ENCODE measurements around the gene SFPQ.

SFPQ gene

DNA sequence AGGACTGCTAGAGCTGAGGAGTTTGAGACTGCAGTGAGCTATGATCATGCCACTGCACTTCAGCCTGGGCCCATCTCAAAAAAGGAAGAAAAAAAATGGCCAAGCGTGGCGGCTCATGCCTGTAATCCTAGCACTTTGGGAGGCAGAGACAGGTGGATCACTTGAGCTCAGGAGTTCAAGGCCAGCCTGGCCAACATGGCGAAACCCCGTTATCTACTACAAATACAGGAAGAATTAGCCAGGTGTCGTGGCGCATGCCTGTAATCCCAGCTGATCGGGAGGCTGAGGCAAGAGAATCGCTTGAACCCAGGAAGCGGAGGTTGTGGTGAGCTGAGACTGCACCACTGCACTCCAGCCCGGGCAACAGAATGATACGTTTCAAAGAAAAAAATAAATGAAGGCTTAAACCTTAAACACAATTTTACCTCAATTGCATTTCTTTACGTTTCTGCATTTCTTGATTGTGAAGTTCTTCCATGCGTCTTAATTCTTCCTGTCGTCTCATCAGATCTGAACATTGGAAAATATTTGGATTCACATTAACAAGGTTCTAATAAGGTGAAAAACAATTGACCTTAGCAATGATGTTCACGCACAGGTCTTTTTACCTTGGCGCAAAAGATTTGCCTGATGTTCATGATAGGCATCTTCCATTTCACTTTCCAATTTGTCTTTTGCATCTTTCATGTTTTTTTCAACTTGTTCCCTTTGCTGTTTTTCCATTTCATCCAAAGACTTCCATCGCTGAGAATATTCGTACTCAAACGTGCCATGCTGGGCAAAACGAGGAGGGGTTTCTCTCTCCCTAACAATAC is 4.2 kb downstream of the SFPQ start:
- TF ChIP-seq ZBTB7A (IDR thresholded peaks at IDR 0.05; ENCODE audit: low read depth) (no peak), NFIC (IDR thresholded peaks at IDR 0.05) (no peak), FOXM1 (IDR thresholded peaks at IDR 0.05; ENCODE audit: borderline replicate concordance, low read depth) (no peak), EGR1 (IDR thresholded peaks at IDR 0.05) (no peak), TAF1 (IDR thresholded peaks at IDR 0.05; ENCODE audit: low read depth) (no peak), CREB1 (IDR thresholded peaks at IDR 0.05; ENCODE audit: low read depth) (no peak), CEBPB (IDR thresholded peaks at IDR 0.05) (no peak), RAD21 (IDR thresholded peaks at IDR 0.05; ENCODE audit: low read depth) (no peak), EP300 (IDR thresholded peaks at IDR 0.05; ENCODE audit: borderline replicate concordance) (no peak), TEAD4 (IDR thresholded peaks at IDR 0.05) (no peak), TCF12 (IDR thresholded peaks at IDR 0.05; ENCODE audit: low read depth) (no peak), YY1 (IDR thresholded peaks at IDR 0.05; ENCODE audit: low read depth) (no peak)
- TF ChIP-seq, protein P1, sequence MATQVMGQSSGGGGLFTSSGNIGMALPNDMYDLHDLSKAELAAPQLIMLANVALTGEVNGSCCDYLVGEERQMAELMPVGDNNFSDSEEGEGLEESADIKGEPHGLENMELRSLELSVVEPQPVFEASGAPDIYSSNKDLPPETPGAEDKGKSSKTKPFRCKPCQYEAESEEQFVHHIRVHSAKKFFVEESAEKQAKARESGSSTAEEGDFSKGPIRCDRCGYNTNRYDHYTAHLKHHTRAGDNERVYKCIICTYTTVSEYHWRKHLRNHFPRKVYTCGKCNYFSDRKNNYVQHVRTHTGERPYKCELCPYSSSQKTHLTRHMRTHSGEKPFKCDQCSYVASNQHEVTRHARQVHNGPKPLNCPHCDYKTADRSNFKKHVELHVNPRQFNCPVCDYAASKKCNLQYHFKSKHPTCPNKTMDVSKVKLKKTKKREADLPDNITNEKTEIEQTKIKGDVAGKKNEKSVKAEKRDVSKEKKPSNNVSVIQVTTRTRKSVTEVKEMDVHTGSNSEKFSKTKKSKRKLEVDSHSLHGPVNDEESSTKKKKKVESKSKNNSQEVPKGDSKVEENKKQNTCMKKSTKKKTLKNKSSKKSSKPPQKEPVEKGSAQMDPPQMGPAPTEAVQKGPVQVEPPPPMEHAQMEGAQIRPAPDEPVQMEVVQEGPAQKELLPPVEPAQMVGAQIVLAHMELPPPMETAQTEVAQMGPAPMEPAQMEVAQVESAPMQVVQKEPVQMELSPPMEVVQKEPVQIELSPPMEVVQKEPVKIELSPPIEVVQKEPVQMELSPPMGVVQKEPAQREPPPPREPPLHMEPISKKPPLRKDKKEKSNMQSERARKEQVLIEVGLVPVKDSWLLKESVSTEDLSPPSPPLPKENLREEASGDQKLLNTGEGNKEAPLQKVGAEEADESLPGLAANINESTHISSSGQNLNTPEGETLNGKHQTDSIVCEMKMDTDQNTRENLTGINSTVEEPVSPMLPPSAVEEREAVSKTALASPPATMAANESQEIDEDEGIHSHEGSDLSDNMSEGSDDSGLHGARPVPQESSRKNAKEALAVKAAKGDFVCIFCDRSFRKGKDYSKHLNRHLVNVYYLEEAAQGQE (IDR thresholded peaks at IDR 0.05; ENCODE audit: low read depth) = no peak
- TF ChIP-seq, protein P2, sequence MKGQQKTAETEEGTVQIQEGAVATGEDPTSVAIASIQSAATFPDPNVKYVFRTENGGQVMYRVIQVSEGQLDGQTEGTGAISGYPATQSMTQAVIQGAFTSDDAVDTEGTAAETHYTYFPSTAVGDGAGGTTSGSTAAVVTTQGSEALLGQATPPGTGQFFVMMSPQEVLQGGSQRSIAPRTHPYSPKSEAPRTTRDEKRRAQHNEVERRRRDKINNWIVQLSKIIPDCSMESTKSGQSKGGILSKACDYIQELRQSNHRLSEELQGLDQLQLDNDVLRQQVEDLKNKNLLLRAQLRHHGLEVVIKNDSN (IDR thresholded peaks at IDR 0.05) = no peak
- TF ChIP-seq, protein P3, sequence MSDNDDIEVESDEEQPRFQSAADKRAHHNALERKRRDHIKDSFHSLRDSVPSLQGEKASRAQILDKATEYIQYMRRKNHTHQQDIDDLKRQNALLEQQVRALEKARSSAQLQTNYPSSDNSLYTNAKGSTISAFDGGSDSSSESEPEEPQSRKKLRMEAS (IDR thresholded peaks at IDR 0.05) = no peak

DNA sequence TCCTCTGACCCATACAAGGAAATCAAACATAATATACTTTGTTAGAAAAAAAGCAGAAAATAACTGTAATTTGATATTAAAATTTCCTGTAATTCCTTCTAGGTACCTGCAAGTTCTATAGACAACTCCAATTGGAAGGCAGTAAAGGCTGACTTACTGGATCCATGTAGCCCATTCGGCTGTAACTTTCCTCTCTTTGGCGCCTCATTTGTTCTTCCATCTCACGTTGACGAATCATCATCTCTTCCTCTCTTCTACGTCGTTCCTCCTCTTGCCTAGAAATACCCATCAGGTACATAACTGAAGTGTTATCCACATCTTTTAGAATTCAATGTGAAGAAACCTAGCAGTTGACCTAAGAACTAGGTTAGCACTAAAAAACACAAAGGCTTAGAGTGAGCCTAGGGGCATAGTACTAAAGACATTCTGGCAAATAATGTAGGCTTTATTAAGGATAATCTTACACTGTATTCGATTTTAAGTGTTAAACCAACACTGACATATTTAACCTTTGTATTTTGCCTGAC is 5.1 kb downstream of the SFPQ start:
- TF ChIP-seq, protein P2 (IDR thresholded peaks at IDR 0.05) = no peak
- TF ChIP-seq TEAD4 (IDR thresholded peaks at IDR 0.05) = no peak
- TF ChIP-seq ZBTB7A (IDR thresholded peaks at IDR 0.05; ENCODE audit: low read depth) = no peak
- TF ChIP-seq NFIC (IDR thresholded peaks at IDR 0.05) = no peak
- no peak for TF ChIP-seq CREB1 (IDR thresholded peaks at IDR 0.05; ENCODE audit: low read depth)
- no peak for TF ChIP-seq EP300 (IDR thresholded peaks at IDR 0.05; ENCODE audit: borderline replicate concordance)
- no peak for TF ChIP-seq YY1 (IDR thresholded peaks at IDR 0.05; ENCODE audit: low read depth)
- TF ChIP-seq EGR1 (IDR thresholded peaks at IDR 0.05) = no peak

DNA sequence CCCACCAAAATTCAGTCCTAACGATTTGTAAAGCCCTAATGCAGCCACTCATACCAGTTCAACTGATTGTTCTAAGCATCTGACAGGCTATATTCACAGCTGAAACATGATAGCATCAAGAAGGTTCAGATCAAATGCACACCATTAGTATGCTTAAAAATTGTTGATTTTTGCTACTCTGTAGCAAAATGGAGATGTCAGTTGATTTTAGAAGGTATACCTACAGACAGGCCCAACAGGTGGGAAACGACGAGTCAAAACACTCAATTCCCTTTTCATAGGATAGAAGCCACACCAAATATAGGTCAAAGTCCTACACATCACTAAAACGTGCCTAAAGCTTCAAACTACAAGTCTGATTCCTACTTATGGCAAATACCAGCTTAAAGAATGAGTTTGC is 6.7 kb downstream of the SFPQ start:
- TF ChIP-seq RAD21 (IDR thresholded peaks at IDR 0.05; ENCODE audit: low read depth) (no peak), EGR1 (IDR thresholded peaks at IDR 0.05) (no peak), CEBPB (IDR thresholded peaks at IDR 0.05) (no peak), TEAD4 (IDR thresholded peaks at IDR 0.05) (no peak), ZBTB7A (IDR thresholded peaks at IDR 0.05; ENCODE audit: low read depth) (no peak), TAF1 (IDR thresholded peaks at IDR 0.05; ENCODE audit: low read depth) (no peak), NFIC (IDR thresholded peaks at IDR 0.05) (no peak), EP300 (IDR thresholded peaks at IDR 0.05; ENCODE audit: borderline replicate concordance) (no peak), TCF12 (IDR thresholded peaks at IDR 0.05; ENCODE audit: low read depth) (no peak), CREB1 (IDR thresholded peaks at IDR 0.05; ENCODE audit: low read depth) (no peak), YY1 (IDR thresholded peaks at IDR 0.05; ENCODE audit: low read depth) (no peak), FOXM1 (IDR thresholded peaks at IDR 0.05; ENCODE audit: borderline replicate concordance, low read depth) (no peak)
- TF ChIP-seq, protein P3 (IDR thresholded peaks at IDR 0.05) = no peak
- TF ChIP-seq, protein P2 (IDR thresholded peaks at IDR 0.05) = no peak
- TF ChIP-seq, protein P1 (IDR thresholded peaks at IDR 0.05; ENCODE audit: low read depth) = no peak

DNA sequence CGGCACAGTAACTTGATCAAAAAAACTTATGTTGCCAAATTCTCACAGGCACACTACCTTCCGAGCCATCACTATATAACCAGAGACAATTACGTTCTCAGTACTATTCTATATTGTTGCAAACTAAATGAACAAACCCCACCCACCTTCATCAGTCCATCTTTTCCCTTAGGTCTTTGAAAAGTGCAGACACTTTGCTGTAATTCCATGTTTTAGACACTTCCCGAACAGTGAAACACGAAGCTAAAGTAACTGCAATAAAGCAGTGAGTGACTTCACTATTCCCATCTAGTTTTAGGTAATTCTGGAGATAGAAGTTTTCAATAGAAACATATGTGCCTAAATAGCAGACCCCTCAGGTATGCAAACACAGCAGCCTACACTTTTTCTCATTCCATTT is 7.7 kb downstream of the SFPQ start:
- no peak for TF ChIP-seq TCF12 (IDR thresholded peaks at IDR 0.05; ENCODE audit: low read depth)
- TF ChIP-seq EGR1 (IDR thresholded peaks at IDR 0.05) = no peak
- TF ChIP-seq, protein P1 (IDR thresholded peaks at IDR 0.05; ENCODE audit: low read depth) = no peak
- TF ChIP-seq TAF1 (IDR thresholded peaks at IDR 0.05; ENCODE audit: low read depth) = no peak
- no peak for TF ChIP-seq NFIC (IDR thresholded peaks at IDR 0.05)
- TF ChIP-seq CREB1 (IDR thresholded peaks at IDR 0.05; ENCODE audit: low read depth) = no peak
- no peak for TF ChIP-seq ZBTB7A (IDR thresholded peaks at IDR 0.05; ENCODE audit: low read depth)
- TF ChIP-seq, protein P3 (IDR thresholded peaks at IDR 0.05) = no peak
- no peak for TF ChIP-seq EP300 (IDR thresholded peaks at IDR 0.05; ENCODE audit: borderline replicate concordance)
- TF ChIP-seq, protein P2 (IDR thresholded peaks at IDR 0.05) = no peak
- TF ChIP-seq TEAD4 (IDR thresholded peaks at IDR 0.05) = no peak
- TF ChIP-seq FOXM1 (IDR thresholded peaks at IDR 0.05; ENCODE audit: borderline replicate concordance, low read depth) = no peak
- TF ChIP-seq CEBPB (IDR thresholded peaks at IDR 0.05) = no peak
- TF ChIP-seq RAD21 (IDR thresholded peaks at IDR 0.05; ENCODE audit: low read depth) = no peak
- no peak for TF ChIP-seq YY1 (IDR thresholded peaks at IDR 0.05; ENCODE audit: low read depth)

All from Ishikawa (cell line).